WTC11 (cell line): ENCODE data around the gene VDAC1. TPM values are rescaled to one million over a fixed set of nuclear protein-coding genes. Genes with fewer than 3 reads are reported as not detected.

ENCODE experiments used
- ATAC-seq: fragments of 200-7000 bp; cut with Tn5 transposase; 2 replicates; pipeline ENCODE4 v1.10.0; 2021; ENCODE audit warnings: mild to moderate bottlenecking, moderate library complexity
- CTCF ChIA-PET: fragments of 300-600 bp; sonication (Branson Sonifier 250); formaldehyde crosslinking; loops from one replicate; lab custom pipeline; 2021; ENCODE audit warnings: antibody characterized with exemption; lab: Charles Lee
- POLR2A ChIA-PET: fragments of 350-600 bp; sonication (Branson Sonifier 250); formaldehyde crosslinking; loops from one replicate; lab custom pipeline; 2021; ENCODE audit warnings: antibody characterized with exemption; lab: Charles Lee
- DNase-seq: peaks from one replicate; pipeline ENCODE4 v3.0.0; 2021; ENCODE audit warnings: low spot score
- H3K27ac Mint-ChIP-seq: 2 replicates; pipeline ENCODE4 v1.8.0; 2021; ENCODE audit warnings: mixed read lengths
- H3K27me3 Mint-ChIP-seq: 2 replicates; pipeline ENCODE4 v1.8.0; 2021; ENCODE audit warnings: low read depth, mild to moderate bottlenecking, moderate library complexity, mixed read lengths
- H3K36me3 Mint-ChIP-seq: 2 replicates; pipeline ENCODE4 v1.8.0; 2021; ENCODE audit warnings: mixed read lengths
- H3K4me1 Mint-ChIP-seq: 2 replicates; pipeline ENCODE4 v1.8.0; 2022; ENCODE audit warnings: mixed read lengths
- H3K4me3 Mint-ChIP-seq: 2 replicates; pipeline ENCODE4 v1.8.0; 2021; ENCODE audit warnings: mild to moderate bottlenecking, moderate library complexity, mixed read lengths
- H3K9me3 Mint-ChIP-seq: 2 replicates; pipeline ENCODE4 v1.8.0; 2021; ENCODE audit warnings: mixed read lengths
- CTCF ChIP-seq: fragments of 200-600 bp; IDR thresholded peaks from 2 replicates; pipeline ENCODE4 v1.8.0; 2022; ENCODE audit warnings: antibody characterized with exemption
- ELF4 ChIP-seq: sonication (generic); formaldehyde crosslinking; IDR thresholded peaks from 2 replicates; pipeline ENCODE4 v1.8.1; 2022; ENCODE audit warnings: low read depth, mild to moderate bottlenecking, moderate library complexity, missing genetic modification reagents
- ESRRA ChIP-seq: sonication (generic); formaldehyde crosslinking; IDR thresholded peaks from 2 replicates; pipeline ENCODE4 v1.8.1; 2022; ENCODE audit warnings: mild to moderate bottlenecking, missing genetic modification reagents, borderline replicate concordance
- FOXJ3 ChIP-seq: sonication (generic); formaldehyde crosslinking; IDR thresholded peaks from 2 replicates; pipeline ENCODE4 v1.9.0; 2021; ENCODE audit warnings: missing genetic modification reagents, mild to moderate bottlenecking, borderline replicate concordance
- JAZF1 ChIP-seq: fragments of 250-450 bp; sonication (Bioruptor Pico); IDR thresholded peaks from 2 replicates; pipeline ENCODE4 v1.9.0; 2021; ENCODE audit warnings: moderate library complexity, mild to moderate bottlenecking, inconsistent platforms
- JUN ChIP-seq: sonication (generic); formaldehyde crosslinking; IDR thresholded peaks from 2 replicates; pipeline ENCODE4 v1.8.0; 2023; ENCODE audit warnings: mild to moderate bottlenecking, missing genetic modification reagents
- KAT7 ChIP-seq: sonication (generic); formaldehyde crosslinking; IDR thresholded peaks from 2 replicates; pipeline ENCODE4 v1.8.1; 2023; ENCODE audit warnings: missing genetic modification reagents, mild to moderate bottlenecking, borderline replicate concordance
- NFATC4 ChIP-seq: fragments of 250-450 bp; sonication (Bioruptor Pico); IDR thresholded peaks from 2 replicates; pipeline ENCODE4 v1.9.0; 2021; ENCODE audit warnings: mild to moderate bottlenecking
- NR1H2 ChIP-seq: sonication (generic); formaldehyde crosslinking; IDR thresholded peaks from 2 replicates; pipeline ENCODE4 v1.9.0; 2021; ENCODE audit warnings: mild to moderate bottlenecking, moderate library complexity, missing genetic modification reagents
- PRRX2 ChIP-seq: fragments of 250-450 bp; sonication (Bioruptor Pico); IDR thresholded peaks from 2 replicates; pipeline ENCODE4 v1.8.0; 2021; ENCODE audit warnings: mild to moderate bottlenecking
- SMAD3 ChIP-seq: sonication (generic); formaldehyde crosslinking; IDR thresholded peaks from 2 replicates; pipeline ENCODE4 v1.8.0; 2022; ENCODE audit warnings: missing genetic modification reagents, mild to moderate bottlenecking, borderline replicate concordance
- SMAD4 ChIP-seq: sonication (generic); formaldehyde crosslinking; IDR thresholded peaks from 2 replicates; pipeline ENCODE4 v1.8.0; 2022; ENCODE audit warnings: mild to moderate bottlenecking, missing genetic modification reagents
- TEAD1 ChIP-seq: sonication (generic); formaldehyde crosslinking; IDR thresholded peaks from 2 replicates; pipeline ENCODE4 v1.8.0; 2022; ENCODE audit warnings: mild to moderate bottlenecking, missing genetic modification reagents
- USF2 ChIP-seq: sonication (generic); formaldehyde crosslinking; IDR thresholded peaks from 2 replicates; pipeline ENCODE4 v1.8.1; 2023; ENCODE audit warnings: mild to moderate bottlenecking, missing genetic modification reagents, moderate library complexity
- ZNF219 ChIP-seq: sonication (generic); formaldehyde crosslinking; IDR thresholded peaks from 2 replicates; pipeline ENCODE4 v1.8.0; 2023; ENCODE audit warnings: missing genetic modification reagents, mild to moderate bottlenecking, borderline replicate concordance
- ZNF232 ChIP-seq: sonication (generic); formaldehyde crosslinking; IDR thresholded peaks from 2 replicates; pipeline ENCODE4 v1.8.0; 2022; ENCODE audit warnings: mild to moderate bottlenecking, missing genetic modification reagents
- ZNF396 ChIP-seq: fragments of 250-450 bp; sonication (Bioruptor Pico); IDR thresholded peaks from 2 replicates; pipeline ENCODE4 v1.8.0; 2021; ENCODE audit warnings: mild to moderate bottlenecking, moderate library complexity, borderline replicate concordance
- ZSCAN18 ChIP-seq: fragments of 250-450 bp; sonication (Bioruptor Pico); IDR thresholded peaks from 2 replicates; pipeline ENCODE4 v2.1.2; 2022; ENCODE audit warnings: mild to moderate bottlenecking, moderate library complexity
- total RNA-seq: library from RNA; stranded (reverse); gene quantifications from 3 replicates; pipeline ENCODE4 v1.2.3, GENCODE V29; 2021
- TF ChIP-seq, protein P1 (sequence below): fragments of 250-450 bp; sonication (Bioruptor Pico); IDR thresholded peaks from 2 replicates; pipeline ENCODE4 v1.9.0; 2021; ENCODE audit warnings: moderate library complexity, mild to moderate bottlenecking, inconsistent platforms, borderline replicate concordance
- TF ChIP-seq, protein P2 (sequence below): sonication (generic); formaldehyde crosslinking; IDR thresholded peaks from 2 replicates; pipeline ENCODE4 v1.8.0; 2023; ENCODE audit warnings: missing genetic modification reagents, mild to moderate bottlenecking, borderline replicate concordance
- TF ChIP-seq, protein P3 (sequence below): sonication (generic); formaldehyde crosslinking; conservative IDR thresholded peaks from 2 replicates; pipeline ENCODE4 v1.8.1; 2022; ENCODE audit warnings: mild to moderate bottlenecking, missing genetic modification reagents

The VDAC1 gene
- total RNA-seq, 1 experiment from 2014 or later: 274 TPM

- no peak for ATAC-seq
- peaks cover 15% of the 10 kb centered on the region for H3K4me1 Mint-ChIP-seq
- no peak for DNase-seq
- no peaks in the 10 kb centered on the region for H3K36me3 Mint-ChIP-seq
- TF ChIP-seq SMAD3 (no peak), JUN (CRISPR knock-in tag) (no peak), FOXJ3 (CRISPR knock-in tag) (no peak), ZNF232 (CRISPR knock-in tag) (no peak), PRRX2 (CRISPR knock-in tag) (no peak), NFATC4 (CRISPR knock-in tag) (no peak)
- TF ChIP-seq, protein P1, sequence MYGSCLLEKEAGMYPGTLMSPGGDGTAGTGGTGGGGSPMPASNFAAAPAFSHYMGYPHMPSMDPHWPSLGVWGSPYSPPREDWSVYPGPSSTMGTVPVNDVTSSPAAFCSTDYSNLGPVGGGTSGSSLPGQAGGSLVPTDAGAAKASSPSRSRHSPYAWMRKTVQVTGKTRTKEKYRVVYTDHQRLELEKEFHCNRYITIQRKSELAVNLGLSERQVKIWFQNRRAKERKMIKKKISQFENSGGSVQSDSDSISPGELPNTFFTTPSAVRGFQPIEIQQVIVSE (CRISPR knock-in tag): no peak
- no peak overlapping the region for H3K4me3 Mint-ChIP-seq
- H3K27me3 Mint-ChIP-seq: peaks cover 4% of the 10 kb centered on the region; the same call in 1 of the 2 replicates
- ChIA-PET POLR2A (no interaction called here), CTCF (interaction anchor here (0.7 to 3.9 kb wide), 3 partner anchors 15 to 73 kb away, joined by 3 to 76 read pairs (median 6); no protein-coding TSS in a partner anchor)
- no peak overlapping the region for H3K27ac Mint-ChIP-seq
- no peaks in the 10 kb centered on the region for H3K9me3 Mint-ChIP-seq
Measured at GRCh38 chr5:134024811-134025210, 20.0 kb upstream of the VDAC1 start.

DNA sequence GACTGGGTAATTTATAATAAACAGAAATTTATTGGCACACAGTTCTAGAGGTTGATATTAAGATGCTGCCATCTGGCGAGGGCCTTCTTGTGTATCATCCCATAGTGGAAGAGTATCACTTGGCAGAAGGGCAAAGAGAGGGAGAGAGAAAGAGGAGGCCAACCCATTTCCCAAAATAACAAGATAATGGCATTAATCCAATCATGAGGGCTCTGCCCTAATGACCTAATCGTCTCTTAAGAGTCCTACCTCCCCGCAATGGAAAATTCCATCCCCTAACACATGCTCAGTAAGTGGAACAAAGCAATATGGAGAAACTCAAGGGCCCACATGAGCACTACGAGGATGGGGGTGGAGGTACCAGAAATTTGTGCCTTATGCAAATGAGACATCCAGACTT lies 17.6 kb upstream of the VDAC1 start:
- DNase-seq: no peak
- POLR2A ChIA-PET: no interaction called here
- no peaks in the 10 kb centered on the region for H3K36me3 Mint-ChIP-seq
- no peaks in the 10 kb centered on the region for H3K9me3 Mint-ChIP-seq
- CTCF ChIA-PET: interaction anchor here (2.8 kb wide), 1 partner anchor 25 kb away, joined by 22 read pairs; no protein-coding TSS in a partner anchor
- TF ChIP-seq, protein P2, sequence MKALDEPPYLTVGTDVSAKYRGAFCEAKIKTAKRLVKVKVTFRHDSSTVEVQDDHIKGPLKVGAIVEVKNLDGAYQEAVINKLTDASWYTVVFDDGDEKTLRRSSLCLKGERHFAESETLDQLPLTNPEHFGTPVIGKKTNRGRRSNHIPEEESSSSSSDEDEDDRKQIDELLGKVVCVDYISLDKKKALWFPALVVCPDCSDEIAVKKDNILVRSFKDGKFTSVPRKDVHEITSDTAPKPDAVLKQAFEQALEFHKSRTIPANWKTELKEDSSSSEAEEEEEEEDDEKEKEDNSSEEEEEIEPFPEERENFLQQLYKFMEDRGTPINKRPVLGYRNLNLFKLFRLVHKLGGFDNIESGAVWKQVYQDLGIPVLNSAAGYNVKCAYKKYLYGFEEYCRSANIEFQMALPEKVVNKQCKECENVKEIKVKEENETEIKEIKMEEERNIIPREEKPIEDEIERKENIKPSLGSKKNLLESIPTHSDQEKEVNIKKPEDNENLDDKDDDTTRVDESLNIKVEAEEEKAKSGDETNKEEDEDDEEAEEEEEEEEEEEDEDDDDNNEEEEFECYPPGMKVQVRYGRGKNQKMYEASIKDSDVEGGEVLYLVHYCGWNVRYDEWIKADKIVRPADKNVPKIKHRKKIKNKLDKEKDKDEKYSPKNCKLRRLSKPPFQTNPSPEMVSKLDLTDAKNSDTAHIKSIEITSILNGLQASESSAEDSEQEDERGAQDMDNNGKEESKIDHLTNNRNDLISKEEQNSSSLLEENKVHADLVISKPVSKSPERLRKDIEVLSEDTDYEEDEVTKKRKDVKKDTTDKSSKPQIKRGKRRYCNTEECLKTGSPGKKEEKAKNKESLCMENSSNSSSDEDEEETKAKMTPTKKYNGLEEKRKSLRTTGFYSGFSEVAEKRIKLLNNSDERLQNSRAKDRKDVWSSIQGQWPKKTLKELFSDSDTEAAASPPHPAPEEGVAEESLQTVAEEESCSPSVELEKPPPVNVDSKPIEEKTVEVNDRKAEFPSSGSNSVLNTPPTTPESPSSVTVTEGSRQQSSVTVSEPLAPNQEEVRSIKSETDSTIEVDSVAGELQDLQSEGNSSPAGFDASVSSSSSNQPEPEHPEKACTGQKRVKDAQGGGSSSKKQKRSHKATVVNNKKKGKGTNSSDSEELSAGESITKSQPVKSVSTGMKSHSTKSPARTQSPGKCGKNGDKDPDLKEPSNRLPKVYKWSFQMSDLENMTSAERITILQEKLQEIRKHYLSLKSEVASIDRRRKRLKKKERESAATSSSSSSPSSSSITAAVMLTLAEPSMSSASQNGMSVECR (CRISPR knock-in tag): no peak
- TF ChIP-seq, protein P3, sequence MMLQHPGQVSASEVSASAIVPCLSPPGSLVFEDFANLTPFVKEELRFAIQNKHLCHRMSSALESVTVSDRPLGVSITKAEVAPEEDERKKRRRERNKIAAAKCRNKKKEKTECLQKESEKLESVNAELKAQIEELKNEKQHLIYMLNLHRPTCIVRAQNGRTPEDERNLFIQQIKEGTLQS: no peak
- TF ChIP-seq ESRRA (CRISPR knock-in tag): no peak
- no peak for TF ChIP-seq USF2 (CRISPR knock-in tag)
- TF ChIP-seq ELF4 (CRISPR knock-in tag): no peak
- no peak for TF ChIP-seq KAT7 (CRISPR knock-in tag)
- TF ChIP-seq ZSCAN18 (CRISPR knock-in tag): no peak
- TF ChIP-seq NR1H2 (CRISPR knock-in tag): no peak
- no peak for TF ChIP-seq ZNF219
- TF ChIP-seq CTCF: no peak
- TF ChIP-seq ZNF396 (CRISPR knock-in tag): no peak
- no peak for TF ChIP-seq JAZF1 (CRISPR knock-in tag)
- no peak for TF ChIP-seq SMAD4 (CRISPR knock-in tag)
- TF ChIP-seq TEAD1 (CRISPR knock-in tag): no peak
- ATAC-seq: no peak
- no peaks in the 10 kb centered on the region; the same call in 1 of the 2 replicates for H3K27me3 Mint-ChIP-seq
- H3K4me3 Mint-ChIP-seq: no peak overlapping the region
- H3K4me1 Mint-ChIP-seq: peaks cover 18% of the 10 kb centered on the region
- H3K27ac Mint-ChIP-seq: no peak overlapping the region
